Epithelial cell of proximal tubule (primary cell): ENCODE results near the gene OVCA2. TPM values are rescaled to one million over a fixed set of nuclear protein-coding genes. Genes with fewer than 3 reads are reported as not detected.
A peak's percentile ranks its signal among the peaks of the same experiment; 100 is the strongest.

Experiments used
- DNase-seq: peaks from one replicate; pipeline ENCODE4 v3.0.0-alpha.2; 2011; ENCODE audit warnings: low read depth
- H3K4me3 ChIP-seq: 2 replicates; pipeline ENCODE4 v1.5.1; 2011; ENCODE audit warnings: low read depth, mild to moderate bottlenecking, low read length
- CTCF ChIP-seq: conservative IDR thresholded peaks from 2 replicates; pipeline ENCODE4 v1.5.1; 2012; ENCODE audit warnings: low read depth, mild to moderate bottlenecking, low read length
- total RNA-seq: library from RNA; depleted of rRNA; stranded (reverse); fragments of >200 nt; gene quantifications from 2 replicates; pipeline ENCODE4 v1.2.3, GENCODE V29; 2015

OVCA2 gene
- 55.4 and 60.9 TPM in 2 replicates for total RNA-seq

- DNase-seq = no peak
- H3K4me3 ChIP-seq = peak within 1 kb of the TSS; percentile 74
- TF ChIP-seq CTCF = peak; percentile 59
Measured at GRCh38 chr17:2041561-2042389, at the start of gene OVCA2. Gene OVCA2, plus strand, starts transcription at chr17:2042022. Its CDS starts 26 bp downstream, at chr17:2042048.

- TF ChIP-seq CTCF = no peak
- no peak overlapping the region for H3K4me3 ChIP-seq
- DNase-seq = no peak
Measured at GRCh38 chr17:1992541-1992940, 49.3 kb upstream of the OVCA2 start.

GRCh38 chr17:1994707-1995106 is 47.1 kb upstream of the OVCA2 start:
- H3K4me3 ChIP-seq = no peak overlapping the region
- no peak for DNase-seq
- no peak for TF ChIP-seq CTCF

- TF ChIP-seq CTCF = no peak
- no peak for DNase-seq
- no peak overlapping the region for H3K4me3 ChIP-seq
Measured at GRCh38 chr17:1995321-1995892, 46.4 kb upstream of the OVCA2 start.

GRCh38 chr17:1995907-1996799 is 45.7 kb upstream of the OVCA2 start:
- H3K4me3 ChIP-seq = no peak overlapping the region
- DNase-seq = no peak

More at GRCh38 chr17:1995907-1996799, 45.7 kb upstream of the OVCA2 start:
- TF ChIP-seq CTCF = no peak
